Left ventricle myocardium inferior (tissue), 1 donor: Measurements from ENCODE around the gene G0S2. TPM values are rescaled to one million over a fixed set of nuclear protein-coding genes. Genes with fewer than 3 reads are reported as not detected.

ENCODE experiments used
- DNase-seq: peaks from one replicate; pipeline ENCODE4 v3.0.0-alpha.2; 2020
- H3K27ac ChIP-seq: fragments of 200-600 bp; replicated peaks from 2 replicates; pipeline ENCODE4 v1.8.0; 2021
- H3K27me3 ChIP-seq: fragments of 200-600 bp; 2 replicates; pipeline ENCODE4 v1.8.0; 2021; ENCODE audit warnings: low read depth
- H3K36me3 ChIP-seq: fragments of 200-600 bp; 2 replicates; pipeline ENCODE4 v1.8.0; 2021
- H3K4me1 ChIP-seq: fragments of 200-600 bp; 2 replicates; pipeline ENCODE4 v1.8.0; 2021
- H3K4me3 ChIP-seq: fragments of 200-600 bp; 2 replicates; pipeline ENCODE4 v1.8.0; 2021; ENCODE audit warnings: mild to moderate bottlenecking, moderate library complexity
- H3K9me3 ChIP-seq: fragments of 200-600 bp; replicated peaks from 2 replicates; pipeline ENCODE4 v1.8.0; 2021
- CTCF ChIP-seq: fragments of 200-600 bp; IDR thresholded peaks from 2 replicates; pipeline ENCODE4 v1.8.0; 2021; ENCODE audit warnings: antibody characterized with exemption, mild to moderate bottlenecking, borderline replicate concordance
- intact Hi-C: fragments of 100-400 bp; cut with micrococcal nuclease; formaldehyde crosslinking; loops from one replicate; pipeline ENCODE4 v1.11.0; 2022
- total RNA-seq: library from RNA; stranded (reverse); fragmentation: NEBNext Ultra II Directional; extraction: Animal tissue kit (Norgen Biotek cat#: 25700); gene quantifications from one replicate; pipeline ENCODE4 v1.2.1, GENCODE V29; 2021
- donor health status: DM: no; HTN: yes; CAD: no; lungs with severe emphysema.

G0S2 gene
- total RNA-seq, 1 donor from 2014 or later: 307 TPM

GRCh38 chr1:209634005-209634737, 41.0 kb upstream of the G0S2 start:
- intact Hi-C loops: no loop called here
- no peak for DNase-seq

GRCh38 chr1:209635850-209636249, 39.4 kb upstream of the G0S2 start:
- TF ChIP-seq CTCF: no peak
- DNase-seq: no peak
- no peaks in the 10 kb centered on the region for H3K9me3 ChIP-seq
- H3K36me3 ChIP-seq: no peaks in the 10 kb centered on the region
- no peaks in the 10 kb centered on the region for H3K27me3 ChIP-seq
- H3K4me1 ChIP-seq: peaks cover 26% of the 10 kb centered on the region
- H3K27ac ChIP-seq: no peak overlapping the region
- intact Hi-C loops: no loop called here
- no peak overlapping the region for H3K4me3 ChIP-seq

More at GRCh38 chr1:209634005-209634737, 41.0 kb upstream of the G0S2 start:
- H3K9me3 ChIP-seq: no peaks in the 10 kb centered on the region
- no peak overlapping the region for H3K4me3 ChIP-seq
- peaks cover 37% of the 10 kb centered on the region for H3K4me1 ChIP-seq
- no peaks in the 10 kb centered on the region for H3K36me3 ChIP-seq
- H3K27ac ChIP-seq: no peak overlapping the region
- H3K27me3 ChIP-seq: no peaks in the 10 kb centered on the region
- no peak for TF ChIP-seq CTCF

GRCh38 chr1:209641832-209642172, 33.4 kb upstream of the G0S2 start:
- TF ChIP-seq CTCF: no peak
- peak overlapping the region; percentile 19 for H3K4me3 ChIP-seq
- no peaks in the 10 kb centered on the region for H3K27me3 ChIP-seq
- DNase-seq: peak; percentile 91
- H3K27ac ChIP-seq: peak overlapping the region; percentile 90
- intact Hi-C loops: no loop called here
- H3K36me3 ChIP-seq: no peaks in the 10 kb centered on the region
- H3K9me3 ChIP-seq: no peaks in the 10 kb centered on the region
- H3K4me1 ChIP-seq: peaks cover 62% of the 10 kb centered on the region

- intact Hi-C loops: no loop called here
These were observed 32.4 kb upstream of the G0S2 start for GRCh38 chr1:209642816-209643215.

GRCh38 chr1:209643285-209644020, 31.8 kb upstream of the G0S2 start:
- Histone ChIP-seq H3K27ac (peak overlapping the region; percentile 90), H3K9me3 (no peaks in the 10 kb centered on the region), H3K36me3 (no peaks in the 10 kb centered on the region), H3K4me1 (peaks cover 79% of the 10 kb centered on the region), H3K27me3 (no peaks in the 10 kb centered on the region), H3K4me3 (no peak overlapping the region)
- peak; percentile 81 for DNase-seq
- intact Hi-C loops: no loop called here
- TF ChIP-seq CTCF: no peak

More at GRCh38 chr1:209642816-209643215, 32.4 kb upstream of the G0S2 start:
- no peak for DNase-seq
- H3K27me3 ChIP-seq: no peaks in the 10 kb centered on the region
- H3K4me1 ChIP-seq: peaks cover 73% of the 10 kb centered on the region
- peak overlapping the region; percentile 90 for H3K27ac ChIP-seq
- no peaks in the 10 kb centered on the region for H3K9me3 ChIP-seq
- TF ChIP-seq CTCF: no peak
- no peak overlapping the region for H3K4me3 ChIP-seq
- H3K36me3 ChIP-seq: no peaks in the 10 kb centered on the region
